HG03354 (cell line): Measurements from ENCODE around the gene TSR3.

Source experiments
- ATAC-seq: cut with Tn5 transposase; IDR thresholded peaks from one replicate; pipeline ENCODE4 v1.9.1; 2021; ENCODE audit warnings: mild to moderate bottlenecking; ENCODE audit not compliant: unreplicated experiment, poor library complexity, severe bottlenecking

Gene TSR3

DNA sequence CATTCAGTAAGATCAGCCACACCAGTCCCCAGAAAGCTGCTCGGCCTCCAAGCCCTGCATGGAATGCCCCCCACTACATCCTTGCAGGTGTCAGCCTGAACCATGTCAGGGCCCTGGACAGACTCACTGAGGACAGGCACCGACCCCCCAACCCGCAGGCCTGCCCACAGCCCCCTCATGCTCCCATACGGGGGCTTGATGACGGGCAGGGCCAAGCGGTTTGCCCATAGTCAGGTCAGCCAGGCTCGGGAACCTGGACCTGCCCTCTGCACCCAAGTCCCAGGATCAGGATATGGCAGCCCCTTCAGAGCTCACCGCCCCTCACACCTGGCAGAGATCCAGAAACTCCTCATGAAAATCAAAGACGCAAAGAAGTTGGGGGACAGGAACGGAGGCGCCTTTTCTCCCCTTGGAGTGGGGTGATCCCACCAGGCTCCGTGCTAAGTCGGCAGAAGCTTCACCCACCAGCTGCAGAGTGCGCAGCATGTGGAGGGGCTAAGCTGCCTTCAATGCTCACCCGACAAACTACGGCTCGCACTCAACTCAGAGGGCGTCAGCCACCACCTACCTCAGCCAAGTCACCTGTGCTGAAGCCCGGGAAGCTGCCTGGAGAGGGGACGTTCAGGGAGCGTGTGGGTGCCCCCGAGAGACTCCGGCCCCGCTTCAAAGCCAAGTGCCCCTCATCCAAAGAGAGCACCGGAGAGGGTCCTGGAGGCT, 26.6 kb upstream of the TSR3 start:
- no peak for ATAC-seq

DNA sequence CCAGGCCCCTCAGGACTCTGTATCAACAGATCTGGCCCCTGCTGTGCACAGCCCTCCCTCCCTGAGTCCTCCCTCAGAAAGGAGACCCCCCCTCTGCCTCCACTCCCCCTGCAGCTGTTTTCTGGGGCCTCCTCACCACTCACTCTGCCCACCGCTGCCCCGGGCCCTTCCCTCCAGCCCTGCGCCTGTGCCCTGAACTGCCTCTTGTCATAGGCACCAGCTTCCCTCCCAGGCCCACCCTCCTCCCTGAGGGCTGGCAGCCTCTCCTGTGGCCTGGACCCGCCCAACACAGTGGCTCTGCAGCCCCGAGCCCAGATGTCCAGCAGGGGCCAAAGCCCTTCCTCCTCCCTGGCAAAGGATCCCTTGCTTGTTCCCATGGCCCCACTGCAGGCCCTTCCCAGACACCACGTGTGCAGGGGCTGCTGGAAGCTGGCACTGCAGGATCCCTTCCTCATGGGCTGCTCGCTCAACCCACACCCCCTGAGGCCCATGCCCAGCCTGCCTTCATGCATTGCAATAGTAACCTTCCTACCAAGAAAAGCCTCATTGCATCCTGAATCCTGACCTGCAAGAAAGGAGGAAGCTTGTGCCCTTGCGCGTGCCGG, 25.8 kb upstream of the TSR3 start:
- ATAC-seq: no peak

DNA sequence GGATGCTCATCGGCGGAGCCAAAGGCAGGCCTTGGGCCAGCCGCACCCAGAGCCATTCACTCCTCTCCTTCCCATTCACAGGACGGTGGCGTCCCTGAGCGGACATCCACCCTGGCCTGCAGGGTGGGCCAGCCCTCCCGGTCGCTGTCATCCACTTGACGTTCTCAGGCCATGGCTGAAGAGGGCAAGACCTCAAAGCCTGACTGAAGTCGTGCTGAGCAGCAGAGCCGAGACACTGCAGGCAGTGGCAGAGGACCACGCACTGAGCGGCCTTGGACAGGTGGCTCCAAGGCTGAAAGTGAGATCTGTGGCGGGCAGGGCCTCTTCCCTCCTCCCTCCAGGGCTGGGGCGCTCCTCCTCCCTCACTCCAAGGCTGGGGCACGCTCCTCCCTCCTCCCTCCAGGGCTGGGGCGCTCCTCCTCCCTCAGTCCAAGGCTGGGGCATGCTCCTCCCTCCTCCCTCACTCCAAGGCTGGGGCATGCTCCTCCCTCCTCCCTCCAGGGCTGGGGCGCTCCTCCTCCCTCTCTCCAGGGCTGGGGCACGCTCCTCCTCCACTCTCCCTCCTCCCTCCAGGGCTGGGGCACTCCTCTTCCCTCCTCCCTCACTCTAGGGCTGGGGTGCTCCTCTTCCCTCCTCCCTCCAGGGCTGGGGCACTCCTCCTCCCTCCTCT, 24.2 kb upstream of the TSR3 start:
- no peak for ATAC-seq

DNA sequence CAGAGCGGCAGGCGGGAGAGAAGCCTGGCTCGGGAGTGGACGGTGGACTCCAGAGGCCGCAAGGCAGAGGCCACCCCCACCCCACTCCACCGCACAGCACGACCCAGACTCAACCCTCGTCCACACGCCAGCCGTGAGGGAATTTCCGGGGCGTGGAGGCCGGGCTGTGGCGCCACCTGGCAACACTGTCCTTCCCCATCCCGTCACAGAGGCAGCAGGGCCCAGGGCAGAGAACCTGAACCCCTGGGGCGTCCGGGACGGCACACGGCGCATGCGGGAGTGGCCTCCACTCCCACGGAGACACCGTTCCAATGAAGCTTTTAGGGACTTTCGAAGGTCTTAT, 23.6 kb upstream of the TSR3 start:
- no peak for ATAC-seq

DNA sequence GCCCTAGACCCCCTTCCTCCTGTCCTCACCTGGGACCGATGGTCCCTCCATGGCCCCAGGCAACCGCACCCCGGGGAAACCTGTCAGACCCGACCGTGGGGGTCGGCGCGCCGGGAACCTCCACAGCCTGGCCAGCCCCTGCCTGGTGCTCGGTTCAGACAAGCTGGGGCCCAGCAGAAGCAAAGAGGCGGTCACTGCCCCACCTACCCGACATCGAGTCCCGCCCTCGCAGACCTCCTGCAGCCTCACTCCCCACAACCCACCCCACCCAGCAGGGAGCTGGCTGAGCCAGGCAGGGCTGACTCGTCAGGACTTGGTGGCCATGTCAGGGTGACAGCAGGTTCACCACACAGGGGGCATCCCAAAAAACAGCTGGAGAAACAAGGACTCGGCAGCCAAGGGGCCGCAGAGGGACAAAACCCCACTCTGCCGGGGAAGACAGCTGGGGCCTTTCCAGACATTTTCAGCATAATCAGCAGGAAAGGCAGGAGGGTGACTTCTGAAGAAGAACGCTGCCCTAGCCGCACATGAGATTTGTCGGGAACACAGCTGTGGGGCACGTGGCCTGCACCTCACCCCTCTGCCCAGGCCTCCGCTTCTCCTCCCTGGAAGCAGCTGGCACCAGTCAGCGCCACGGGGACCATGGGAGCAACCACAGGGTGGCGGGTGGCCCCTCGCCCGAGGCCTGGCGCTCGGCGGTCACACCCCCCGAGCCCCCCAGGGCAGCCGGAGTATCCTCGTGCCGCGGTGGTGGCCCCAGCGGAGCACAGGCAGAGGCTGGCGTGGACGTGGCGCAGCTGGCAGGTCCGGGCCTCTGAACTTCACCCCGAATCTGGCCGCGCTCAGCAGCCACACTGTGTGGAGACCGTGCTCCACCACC, 23.0 kb upstream of the TSR3 start:
- no peak for ATAC-seq

DNA sequence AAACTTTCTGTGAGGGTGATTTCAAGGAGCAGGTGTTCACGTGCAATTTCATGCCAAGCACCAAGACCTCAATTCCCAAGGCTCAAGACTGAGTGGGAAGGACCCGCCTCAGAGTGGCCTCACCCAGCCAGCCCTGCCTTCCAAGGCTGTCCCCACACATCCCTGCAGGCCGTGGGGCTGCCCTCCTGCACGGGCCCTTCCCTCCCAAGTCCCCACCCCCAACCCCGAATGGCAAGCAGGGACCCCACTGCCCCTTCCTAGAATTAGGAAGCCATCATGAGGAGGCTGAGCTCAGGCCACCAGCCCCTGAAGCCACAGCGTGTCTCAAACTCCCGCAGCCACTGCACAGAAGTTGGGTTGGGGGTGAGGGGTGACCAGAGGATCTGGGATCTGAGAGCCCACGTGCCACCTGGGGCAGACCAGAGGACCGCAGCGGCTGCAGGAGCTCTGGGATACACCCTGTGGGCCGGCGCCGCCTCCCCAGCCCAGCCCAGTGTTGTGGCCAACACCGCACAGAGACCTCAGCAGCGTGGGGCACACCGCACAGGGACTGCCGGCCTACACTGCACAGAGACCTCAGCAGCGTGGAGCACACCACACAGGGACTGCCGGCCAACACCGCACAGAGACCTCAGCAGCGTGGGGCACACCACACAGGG, 20.7 kb upstream of the TSR3 start:
- no peak for ATAC-seq

DNA sequence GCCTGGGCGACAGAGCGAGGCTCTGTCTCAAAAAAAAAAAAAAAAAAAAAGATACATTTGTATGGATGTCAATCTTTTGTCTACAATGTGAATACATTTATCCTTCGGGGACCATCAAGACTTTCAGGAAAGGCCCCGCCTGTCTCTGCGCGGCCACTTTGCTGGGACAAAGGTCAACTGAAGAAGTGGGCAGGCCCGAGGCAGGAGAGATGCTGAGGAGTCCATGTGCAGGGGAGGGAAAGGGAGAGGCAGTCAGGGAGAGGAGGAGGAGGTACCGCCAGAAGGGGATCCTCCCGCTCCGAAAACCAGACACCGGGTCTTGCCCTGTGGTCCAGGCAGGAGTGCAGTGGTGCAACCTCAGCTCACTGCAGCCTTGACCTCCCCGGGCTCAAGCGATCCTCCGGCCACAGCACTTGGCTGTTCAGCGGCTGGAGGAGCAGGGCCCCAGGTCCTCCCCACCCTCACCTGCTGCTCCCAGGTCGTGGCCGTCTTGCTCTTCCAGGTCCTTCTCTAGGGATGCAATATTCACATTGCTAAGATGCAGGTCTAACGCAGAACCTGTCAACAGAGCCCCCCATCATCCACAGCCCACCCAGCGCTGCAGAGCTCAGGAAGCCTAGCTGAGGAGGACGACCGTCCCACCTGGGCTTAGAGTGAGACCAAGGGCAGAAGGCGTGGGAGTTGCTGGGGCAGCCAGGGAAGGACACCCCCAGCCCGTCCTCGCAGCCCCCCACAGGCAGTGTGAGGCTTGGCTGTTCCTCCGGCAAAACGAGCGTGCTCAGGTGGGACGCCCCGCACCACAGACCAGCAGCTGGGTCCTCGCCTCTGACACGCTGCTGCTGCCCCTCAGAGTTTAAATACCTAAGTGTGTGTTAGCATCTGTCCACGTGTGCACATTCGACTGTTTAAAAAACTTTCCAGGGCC, 19.6 kb upstream of the TSR3 start:
- no peak for ATAC-seq

DNA sequence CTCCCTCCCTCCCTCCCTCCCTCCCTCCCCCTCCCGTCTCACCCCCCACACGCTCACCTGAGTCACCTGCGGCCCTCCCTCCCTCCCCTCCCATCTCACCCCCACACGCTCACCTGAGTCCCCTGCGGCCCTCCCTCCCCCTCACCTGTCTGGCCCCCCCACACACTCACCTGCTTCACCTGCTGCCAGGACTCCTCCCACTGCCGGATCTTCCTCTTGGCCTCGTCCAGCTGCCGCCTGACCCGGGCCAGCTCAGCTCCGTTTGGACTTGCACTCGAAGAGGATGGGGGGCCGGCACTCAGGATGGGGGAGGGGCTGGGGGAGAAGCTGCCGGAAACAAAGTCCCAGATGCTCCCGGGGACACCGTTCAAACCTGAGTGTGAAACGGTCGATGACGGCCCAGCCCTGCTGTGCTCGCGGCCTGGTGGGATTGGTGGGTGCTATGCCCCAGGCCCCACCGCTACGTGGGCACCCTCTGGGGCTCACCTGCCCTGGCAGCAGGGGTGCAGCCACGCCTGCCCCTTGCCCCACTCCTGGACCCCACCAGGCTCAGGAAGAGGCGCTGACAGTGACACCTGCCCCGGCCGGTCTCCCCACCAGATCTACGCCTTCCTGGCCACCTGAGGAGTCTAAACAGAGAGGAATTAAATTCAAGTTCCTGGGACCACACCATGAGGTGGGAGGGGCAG, 16.0 kb upstream of the TSR3 start:
- no peak for ATAC-seq

DNA sequence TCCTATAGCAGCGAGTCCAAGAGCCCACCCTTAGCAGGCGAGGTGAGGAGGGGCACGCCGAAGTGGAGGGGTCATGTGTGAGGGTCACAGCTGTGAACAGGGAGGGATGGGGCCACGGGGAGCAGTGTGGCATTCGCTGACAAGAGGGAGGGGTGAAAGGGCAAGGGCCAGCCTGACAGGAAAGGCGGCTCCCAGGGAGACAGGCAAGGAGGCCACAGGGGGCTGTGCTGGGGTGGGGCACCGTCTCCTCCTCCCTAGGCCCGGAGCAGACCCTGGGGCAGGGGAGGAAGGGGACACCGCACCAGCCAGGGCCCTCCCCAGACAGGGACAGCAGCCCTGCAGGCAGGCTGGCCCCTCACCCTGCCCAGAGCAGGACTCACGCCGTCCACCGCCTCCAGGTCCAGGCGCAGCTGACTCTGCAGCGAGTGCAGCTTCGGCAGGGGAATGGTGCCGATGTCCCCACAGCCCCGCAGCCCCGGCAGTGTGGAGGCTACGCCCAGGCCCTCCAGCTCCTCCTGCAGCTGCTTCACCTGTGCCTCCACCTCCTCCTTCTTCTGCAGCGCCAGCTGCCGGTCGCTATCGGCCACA, 15.1 kb upstream of the TSR3 start:
- ATAC-seq: no peak

DNA sequence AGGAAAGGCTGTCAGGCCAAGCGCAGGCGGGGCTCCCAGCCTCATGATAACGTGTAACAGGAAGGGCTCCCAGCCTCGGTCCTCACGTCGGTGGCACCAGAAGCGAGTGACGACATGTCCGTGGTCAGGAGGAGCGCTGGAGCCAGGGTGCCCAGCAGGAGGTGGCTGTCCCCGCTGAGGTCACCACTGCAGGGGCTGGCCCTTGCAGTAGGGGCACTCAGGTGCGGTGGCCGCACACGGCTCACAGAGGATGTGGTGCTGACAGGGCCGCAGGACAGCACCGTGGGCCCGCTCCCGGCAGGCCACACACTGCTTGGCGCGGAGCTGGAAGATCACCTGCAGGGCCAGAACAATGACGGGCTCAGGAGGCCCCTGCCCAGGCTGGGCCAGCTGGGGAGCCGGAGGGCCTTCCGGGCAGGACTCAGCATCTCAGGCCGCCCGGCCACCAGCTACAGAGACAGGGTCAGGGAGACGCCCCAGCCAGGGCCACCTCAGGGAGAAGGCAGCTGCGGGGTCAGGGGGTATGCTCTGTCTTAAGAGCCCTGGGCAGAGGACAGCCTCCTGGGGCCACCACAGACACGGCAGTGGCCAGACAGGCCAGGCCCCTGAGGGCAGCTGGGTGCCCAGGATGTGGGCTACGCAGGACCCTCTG, 14.5 kb upstream of the TSR3 start:
- no peak for ATAC-seq

DNA sequence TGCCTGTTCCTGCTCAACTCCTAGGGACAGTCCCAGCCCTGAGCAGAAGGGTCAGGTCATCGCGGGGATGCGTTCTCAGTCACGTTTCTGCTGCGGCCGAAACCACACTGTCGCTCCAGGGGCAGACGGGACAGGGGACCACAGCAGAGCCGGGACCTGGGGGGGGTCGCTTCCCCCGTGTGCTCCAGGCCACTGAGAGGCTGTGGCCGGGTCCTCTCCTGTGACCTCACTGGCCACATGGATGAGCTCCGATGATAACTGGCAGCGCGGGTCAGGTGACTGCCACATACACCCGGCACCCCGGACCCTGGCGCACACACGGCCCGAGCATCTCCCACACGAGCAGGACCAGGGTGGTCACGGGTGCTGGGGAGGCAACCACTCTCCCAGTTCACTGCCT, 12.8 kb upstream of the TSR3 start:
- no peak for ATAC-seq

DNA sequence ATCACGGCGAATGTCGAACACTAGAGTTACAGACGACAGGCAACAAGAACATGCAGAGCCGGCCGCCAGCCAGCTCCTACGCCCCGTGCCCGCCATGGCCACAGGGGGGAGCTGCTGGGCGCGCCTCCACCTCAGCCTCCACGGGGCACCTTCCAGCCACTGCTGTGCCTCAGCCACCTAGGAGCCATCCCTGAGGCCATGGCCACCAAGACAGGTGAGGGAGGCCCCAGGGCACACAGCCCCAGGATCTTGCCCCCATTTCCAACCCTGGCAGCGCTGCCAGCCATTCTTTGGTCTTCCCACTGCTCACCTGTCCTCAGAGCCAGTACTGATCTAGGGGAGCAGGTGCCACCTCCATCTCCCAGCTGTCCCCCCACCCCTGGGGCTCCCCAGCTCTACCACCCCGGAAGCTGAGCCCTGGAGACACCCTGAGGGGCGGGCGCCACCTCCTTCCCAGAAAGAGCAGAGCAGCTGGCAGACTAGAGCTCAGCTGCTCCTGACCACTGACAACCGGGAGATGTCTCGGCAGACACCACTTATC, 11.9 kb upstream of the TSR3 start:
- no peak for ATAC-seq

DNA sequence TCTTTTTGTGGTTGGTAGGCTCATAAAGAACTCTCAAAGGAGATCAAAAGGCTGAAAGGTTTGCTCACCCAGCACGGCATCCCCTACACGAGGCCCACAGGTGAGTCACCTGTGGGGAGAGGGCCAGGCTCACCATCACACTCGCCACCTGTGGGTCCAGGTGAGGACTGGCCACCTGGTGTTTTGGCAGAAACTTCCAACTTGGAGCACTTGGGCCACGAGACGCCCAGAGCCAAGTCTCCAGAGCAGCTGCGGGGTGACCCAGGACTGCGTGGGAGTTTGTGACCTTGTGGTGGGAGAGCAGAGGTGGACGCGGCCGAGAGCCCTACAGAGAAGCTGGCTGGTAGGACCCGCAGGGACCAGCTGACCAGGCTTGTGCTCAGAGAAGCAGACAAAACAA, 11.1 kb upstream of the TSR3 start:
- ATAC-seq: no peak

DNA sequence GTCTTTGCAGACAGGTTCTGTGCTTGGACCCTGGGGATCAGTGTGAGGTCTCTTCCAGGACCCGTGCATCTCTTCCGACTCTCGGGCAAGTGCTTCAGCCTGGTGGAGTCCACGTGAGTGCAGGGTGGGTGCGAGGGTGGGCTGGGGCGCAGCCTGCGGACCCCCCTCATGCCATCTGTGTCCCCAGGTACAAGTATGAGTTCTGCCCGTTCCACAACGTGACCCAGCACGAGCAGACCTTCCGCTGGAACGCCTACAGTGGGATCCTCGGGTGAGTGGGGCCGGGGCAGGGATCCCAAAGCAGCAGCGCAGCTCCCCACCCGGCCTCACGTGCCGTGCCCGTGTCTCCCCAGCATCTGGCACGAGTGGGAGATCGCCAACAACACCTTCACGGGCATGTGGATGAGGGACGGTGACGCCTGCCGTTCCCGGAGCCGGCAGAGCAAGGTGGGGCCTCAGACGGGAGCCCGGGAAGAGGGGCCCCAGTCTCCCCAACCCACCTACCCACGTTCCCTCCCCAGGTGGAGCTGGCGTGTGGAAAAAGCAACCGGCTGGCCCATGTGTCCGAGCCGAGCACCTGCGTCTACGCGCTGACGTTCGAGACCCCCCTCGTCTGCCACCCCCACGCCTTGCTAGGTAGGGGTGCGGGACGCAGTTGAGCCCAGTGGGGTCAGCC, 10.1 kb upstream of the TSR3 start:
- ATAC-seq: no peak

DNA sequence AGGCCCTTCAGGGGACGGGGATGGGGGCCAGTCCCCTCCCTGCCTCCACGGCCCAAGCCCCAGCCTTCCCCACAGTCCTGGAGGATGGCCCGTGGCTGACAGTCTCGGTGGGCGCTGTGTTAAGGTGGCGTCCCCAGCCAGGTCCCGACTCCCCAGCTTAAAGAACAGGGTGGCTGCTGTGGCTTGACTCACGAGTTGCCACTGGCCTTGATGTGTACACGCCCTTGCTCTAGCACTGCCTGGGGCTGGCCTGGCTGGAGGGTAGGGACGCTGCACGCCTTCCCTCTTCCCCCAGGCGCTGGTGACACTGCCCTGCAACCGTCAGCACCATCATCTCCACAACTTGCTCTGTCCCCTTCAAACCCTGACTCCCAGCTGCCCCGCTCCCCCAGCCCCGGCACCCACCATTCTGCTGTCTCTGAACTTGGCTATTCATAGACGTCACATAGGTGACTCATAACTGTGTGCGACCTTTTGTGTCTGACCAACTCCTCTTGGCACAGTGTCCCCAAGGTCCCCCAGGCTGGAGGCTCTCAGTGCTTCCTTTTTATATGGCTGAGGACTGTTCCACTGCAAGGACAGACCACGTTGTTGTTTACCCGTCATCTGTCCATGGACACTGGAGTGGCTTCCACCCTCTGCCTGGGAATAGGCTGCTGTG, 6.4 kb upstream of the TSR3 start:
- no peak for ATAC-seq
